ENCODE results near the gene SLC24A3. TPM values are rescaled to one million over a fixed set of nuclear protein-coding genes. Genes with fewer than 3 reads are reported as not detected.

SLC24A3 gene
- total RNA-seq, 1 donor from 2014 or later: 13.1 TPM

- H3K27ac ChIP-seq: no peak overlapping the region
- no peak for TF ChIP-seq CTCF (IDR thresholded peaks at IDR 0.05)
- no peaks in the 10 kb centered on the region for H3K36me3 ChIP-seq
- no peaks in the 10 kb centered on the region for H3K4me1 ChIP-seq
- DNase-seq (no peak), ATAC-seq (no peak)
- H3K27me3 ChIP-seq: no peaks in the 10 kb centered on the region
- intact Hi-C loops (cut with DNase I): no loop called here
- no peak overlapping the region for H3K4me3 ChIP-seq
- H3K9me3 ChIP-seq: no peaks in the 10 kb centered on the region
These were observed 289.7 kb downstream of the SLC24A3 start for GRCh38 chr20:19502169-19502568.

- TF ChIP-seq CTCF (IDR thresholded peaks at IDR 0.05): no peak
- no peak for DNase-seq
- Histone ChIP-seq H3K27me3 (no peaks in the 10 kb centered on the region), H3K27ac (no peak overlapping the region), H3K9me3 (no peaks in the 10 kb centered on the region), H3K36me3 (no peaks in the 10 kb centered on the region), H3K4me1 (no peaks in the 10 kb centered on the region), H3K4me3 (no peak overlapping the region)
- intact Hi-C loops (cut with DNase I): no loop called here
- no peak for ATAC-seq
These were observed 291.8 kb downstream of the SLC24A3 start for GRCh38 chr20:19504251-19504650.

- Histone ChIP-seq H3K36me3 (no peaks in the 10 kb centered on the region), H3K4me3 (no peak overlapping the region), H3K4me1 (no peaks in the 10 kb centered on the region), H3K27ac (no peak overlapping the region), H3K27me3 (no peaks in the 10 kb centered on the region), H3K9me3 (no peaks in the 10 kb centered on the region)
- intact Hi-C loops (cut with DNase I): no loop called here
- no peak for TF ChIP-seq CTCF (IDR thresholded peaks at IDR 0.05)
- no peak for DNase-seq
- ATAC-seq: no peak
These were observed 293.6 kb downstream of the SLC24A3 start for GRCh38 chr20:19506021-19506420.

- ATAC-seq: no peak
- Histone ChIP-seq H3K4me1 (no peaks in the 10 kb centered on the region), H3K27me3 (no peaks in the 10 kb centered on the region), H3K27ac (no peak overlapping the region), H3K4me3 (no peak overlapping the region), H3K36me3 (no peaks in the 10 kb centered on the region), H3K9me3 (no peaks in the 10 kb centered on the region)
- DNase-seq: no peak
- no peak for TF ChIP-seq CTCF (IDR thresholded peaks at IDR 0.05)
- intact Hi-C loops (cut with DNase I): no loop called here
These were observed 296.0 kb downstream of the SLC24A3 start for GRCh38 chr20:19508449-19508848.

GRCh38 chr20:19510611-19511010 lies 298.2 kb downstream of the SLC24A3 start:
- DNase-seq (no peak), ATAC-seq (no peak)
- intact Hi-C loops (cut with DNase I): no loop called here
- H3K4me3 ChIP-seq: no peak overlapping the region
- no peaks in the 10 kb centered on the region for H3K27me3 ChIP-seq
- no peak overlapping the region for H3K27ac ChIP-seq
- H3K36me3 ChIP-seq: no peaks in the 10 kb centered on the region
- no peak for TF ChIP-seq CTCF (IDR thresholded peaks at IDR 0.05)
- no peaks in the 10 kb centered on the region for H3K4me1 ChIP-seq
- no peaks in the 10 kb centered on the region for H3K9me3 ChIP-seq

GRCh38 chr20:19511931-19512330 lies 299.5 kb downstream of the SLC24A3 start:
- no peaks in the 10 kb centered on the region for H3K36me3 ChIP-seq
- intact Hi-C loops (cut with DNase I): no loop called here

More at GRCh38 chr20:19511931-19512330, 299.5 kb downstream of the SLC24A3 start:
- no peak for DNase-seq
- H3K9me3 ChIP-seq: no peaks in the 10 kb centered on the region
- no peak for ATAC-seq
- H3K4me3 ChIP-seq: no peak overlapping the region
- H3K27ac ChIP-seq: no peak overlapping the region
- no peak for TF ChIP-seq CTCF (IDR thresholded peaks at IDR 0.05)
- no peaks in the 10 kb centered on the region for H3K4me1 ChIP-seq
- H3K27me3 ChIP-seq: no peaks in the 10 kb centered on the region

All from upper lobe of right lung (tissue), 1 donor.